GM18502 (cell line): ENCODE measurements around the gene EEF1AKMT1.

Experiments
- ATAC-seq: cut with Tn5 transposase; IDR thresholded peaks from one replicate; pipeline ENCODE4 v1.9.1; 2021; ENCODE audit warnings: mild to moderate bottlenecking; ENCODE audit not compliant: unreplicated experiment, poor library complexity

The EEF1AKMT1 gene

DNA sequence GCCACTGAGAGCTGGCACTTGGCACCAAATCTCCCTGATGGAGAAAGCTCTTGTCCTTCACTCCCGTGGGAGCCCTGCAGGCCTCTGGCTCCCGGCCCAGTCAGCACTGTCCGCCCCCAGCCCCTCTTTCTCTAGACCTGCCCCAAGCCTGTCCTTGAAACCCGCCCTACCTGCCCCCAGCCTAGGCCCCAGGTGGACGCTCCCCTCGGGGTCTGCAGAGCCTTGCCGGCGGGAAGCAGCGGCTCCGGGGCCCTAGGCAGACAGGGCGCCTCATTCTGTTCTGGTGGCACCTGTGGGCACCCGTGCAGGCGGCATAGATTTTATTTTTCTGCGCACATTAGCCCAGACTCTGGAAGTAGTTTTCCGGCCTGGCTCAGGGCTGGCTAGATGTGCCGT lies 52.7 kb downstream of the EEF1AKMT1 start:
- no peak for ATAC-seq

DNA sequence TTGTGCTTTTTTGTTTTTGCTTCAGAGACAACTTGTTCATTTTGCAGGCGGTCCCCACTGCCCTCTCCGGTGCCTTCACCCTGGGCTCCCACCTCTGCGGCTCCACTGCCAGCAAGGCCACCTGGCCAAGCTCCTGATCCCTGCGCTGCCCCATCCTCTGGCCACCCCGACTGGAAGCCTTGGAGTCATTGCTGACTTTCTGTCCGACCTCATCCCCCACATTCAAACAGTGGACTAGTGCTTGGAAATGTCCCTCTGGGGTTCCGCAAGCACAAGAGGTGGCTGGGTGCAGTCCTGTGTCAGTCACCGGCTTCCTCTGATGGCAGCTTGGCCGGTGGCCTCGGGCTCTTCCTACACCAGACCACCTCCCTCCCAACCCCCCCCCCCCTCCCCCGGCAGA lies 53.3 kb downstream of the EEF1AKMT1 start:
- no peak for ATAC-seq

DNA sequence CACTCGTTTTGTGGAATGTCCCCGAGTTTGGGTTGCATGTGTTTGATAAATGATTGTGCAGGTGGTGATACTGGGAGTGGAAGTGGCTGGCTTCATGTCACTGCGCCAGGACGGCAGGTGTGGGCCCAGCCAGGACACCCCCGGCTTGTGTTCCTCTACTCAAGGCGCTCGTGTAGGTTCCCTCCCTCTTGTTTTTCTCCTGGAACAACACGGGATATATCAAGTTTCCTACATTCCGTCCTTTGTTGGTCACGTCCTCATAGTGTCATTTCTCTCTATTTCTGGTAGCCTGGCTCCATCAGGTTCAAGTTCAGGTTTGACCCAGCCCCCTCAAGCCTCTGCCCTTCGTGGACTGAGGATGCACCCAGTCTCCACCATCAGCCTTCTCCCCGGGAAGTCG lies 54.0 kb downstream of the EEF1AKMT1 start:
- no peak for ATAC-seq

DNA sequence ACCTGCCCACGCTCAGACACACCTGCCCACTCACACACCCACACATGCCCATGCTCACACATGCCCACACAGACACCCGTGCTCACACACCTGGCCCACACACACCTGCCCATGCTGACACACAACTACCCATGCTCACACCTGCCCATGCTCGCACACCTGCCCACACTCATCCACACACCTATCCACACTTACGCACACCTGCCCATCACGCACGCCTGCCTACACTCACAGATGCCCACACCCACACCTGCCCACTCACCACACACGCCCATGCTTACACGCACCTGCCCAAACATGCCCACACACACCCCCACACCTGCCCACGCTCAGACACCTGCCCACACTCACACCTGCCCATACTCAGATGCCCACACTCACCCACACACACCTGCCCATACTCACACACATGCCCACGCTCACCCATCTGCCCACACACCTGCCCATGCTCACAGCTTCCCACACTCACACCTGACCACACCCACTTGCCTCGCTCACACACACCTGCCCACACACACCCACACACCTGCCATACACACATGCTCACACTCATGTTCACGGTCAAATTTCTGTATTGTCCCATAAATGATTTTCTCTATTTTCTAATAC lies 54.7 kb downstream of the EEF1AKMT1 start:
- ATAC-seq, result no peak

DNA sequence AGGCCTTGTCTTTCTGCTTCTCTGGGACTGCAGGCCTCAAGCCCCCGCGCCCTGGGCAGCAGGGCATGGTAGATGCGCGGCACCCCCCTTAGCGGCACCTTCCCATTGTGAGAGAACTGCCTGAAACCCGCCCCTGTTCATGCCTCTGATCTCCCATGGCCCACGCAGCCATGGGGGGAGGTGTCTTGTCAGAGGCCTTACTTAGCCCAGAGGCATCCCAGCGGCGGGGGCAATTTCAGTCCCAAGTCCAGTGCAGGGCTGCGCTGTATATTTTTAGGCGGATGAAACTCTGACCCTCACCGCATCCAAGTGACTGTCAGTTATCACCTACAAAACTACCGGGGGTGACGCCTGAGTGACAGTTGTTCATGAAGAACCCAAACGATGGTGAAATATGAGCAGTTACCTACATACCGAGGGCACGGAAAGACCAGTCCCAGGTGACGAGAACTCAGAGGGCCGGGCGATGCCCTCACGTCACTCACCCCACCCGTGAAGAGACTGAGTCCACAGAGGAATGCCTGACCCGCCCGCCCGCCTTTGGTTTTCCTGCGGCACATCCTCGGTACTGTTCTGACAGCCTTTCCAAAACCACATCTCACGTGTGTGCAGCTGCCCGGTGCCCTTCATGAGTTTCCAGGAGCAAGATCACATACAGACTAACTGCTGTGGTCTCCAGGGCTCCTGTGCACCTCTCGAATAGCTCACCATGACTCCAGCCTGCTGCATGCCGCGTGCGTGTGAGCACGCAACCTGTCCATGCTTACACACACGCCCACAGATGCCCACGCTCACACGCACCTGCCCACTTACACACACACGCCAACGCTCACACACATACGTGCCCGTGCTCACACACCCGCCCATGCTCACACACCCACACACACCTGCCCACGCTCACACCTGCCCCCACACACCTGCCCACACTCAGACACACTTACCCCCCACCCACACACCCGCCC lies 55.9 kb downstream of the EEF1AKMT1 start:
- ATAC-seq, result no peak

DNA sequence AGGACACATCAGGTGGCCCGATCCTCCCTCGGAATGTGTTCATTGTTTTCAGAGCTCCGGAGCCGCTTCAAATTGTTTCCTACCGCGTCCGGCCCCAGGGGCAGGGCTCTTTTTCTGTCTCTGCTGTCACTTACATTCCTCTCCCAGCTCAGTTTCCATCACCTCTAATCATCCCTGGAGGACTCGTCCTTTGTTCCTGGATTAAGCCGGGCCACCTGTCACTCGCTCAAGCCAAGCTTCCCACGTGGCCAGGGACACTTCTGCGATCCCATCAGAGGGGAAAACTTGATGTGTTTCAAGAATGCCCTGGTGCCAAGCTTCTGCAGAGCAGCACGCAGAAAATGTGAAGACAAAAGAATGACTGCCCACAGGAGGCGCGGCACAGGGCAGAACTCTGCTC lies 56.8 kb downstream of the EEF1AKMT1 start:
- no peak for ATAC-seq

DNA sequence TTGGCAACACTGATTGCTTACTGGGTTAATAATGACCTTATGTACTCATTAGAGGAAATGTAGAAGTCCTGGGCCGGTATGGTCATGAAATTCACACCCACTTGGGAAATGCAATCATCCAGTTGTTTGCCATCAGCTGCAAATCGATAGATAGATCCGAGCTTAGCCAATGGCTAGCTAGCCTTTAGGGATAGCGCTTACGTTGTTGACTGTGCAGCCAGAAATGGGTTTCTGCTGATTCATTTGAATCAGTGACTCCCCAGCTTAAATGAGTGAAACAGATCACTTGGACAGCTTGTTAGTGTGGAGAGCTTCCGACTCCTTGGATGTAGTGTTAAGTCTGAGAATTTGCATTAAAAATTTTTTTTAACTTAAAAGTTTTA lies 58.4 kb downstream of the EEF1AKMT1 start:
- ATAC-seq, result no peak

DNA sequence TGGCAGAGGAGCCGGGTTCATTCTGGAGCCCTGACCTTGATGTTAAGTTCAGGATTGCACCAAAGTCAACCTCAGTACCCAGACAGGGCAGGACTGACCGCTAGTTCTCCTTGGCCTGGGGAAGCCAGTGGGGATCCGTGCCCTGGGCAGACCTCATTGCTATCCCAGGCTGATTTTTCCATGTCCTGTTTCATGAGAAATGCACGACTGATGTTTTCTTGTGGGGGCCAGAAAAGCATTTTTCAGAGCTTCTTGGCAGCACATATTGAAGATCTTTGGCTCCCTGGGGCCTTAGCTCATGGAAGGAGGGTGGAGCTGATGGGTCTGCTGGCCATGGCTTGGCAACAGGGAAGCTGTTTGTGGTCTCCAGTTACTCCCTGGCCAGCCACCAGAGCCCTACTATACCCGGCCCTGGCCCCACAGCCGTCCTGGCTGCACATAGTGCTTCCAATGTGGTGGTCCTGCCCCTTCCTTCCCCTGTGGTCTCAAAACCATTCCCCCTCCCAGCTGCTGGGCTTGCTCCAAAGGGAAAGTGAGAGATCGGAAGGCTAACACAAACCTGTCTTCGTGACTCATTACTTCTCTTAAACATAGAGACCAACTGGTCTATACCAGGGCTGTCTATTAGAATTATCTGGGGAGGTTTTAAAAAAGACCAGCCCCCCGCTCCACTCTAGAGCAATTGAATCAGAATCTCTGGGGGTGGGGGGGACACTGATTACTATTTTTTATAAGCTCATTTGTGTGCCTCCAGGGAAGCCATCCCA lies 59.0 kb downstream of the EEF1AKMT1 start:
- ATAC-seq, result no peak

DNA sequence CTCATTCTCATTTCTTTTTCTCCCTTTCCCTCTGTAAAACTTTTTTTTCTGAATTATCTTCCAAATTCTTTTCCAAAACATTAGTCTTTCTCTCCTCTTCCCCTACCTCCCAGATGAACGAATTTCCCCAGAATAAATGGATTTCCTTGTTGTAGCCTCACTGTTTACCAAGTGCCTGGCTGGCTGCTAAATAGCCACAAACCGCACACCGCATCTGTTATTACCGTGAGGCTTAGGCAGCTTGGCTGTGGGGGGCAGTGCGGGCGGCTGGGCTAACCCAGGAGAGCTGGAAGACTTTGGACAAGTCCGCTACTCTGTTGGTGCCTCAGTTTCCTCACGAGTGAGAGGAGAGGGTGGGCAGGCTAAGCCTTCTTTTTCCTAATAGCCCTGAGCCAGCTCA lies 59.6 kb downstream of the EEF1AKMT1 start:
- no peak for ATAC-seq

DNA sequence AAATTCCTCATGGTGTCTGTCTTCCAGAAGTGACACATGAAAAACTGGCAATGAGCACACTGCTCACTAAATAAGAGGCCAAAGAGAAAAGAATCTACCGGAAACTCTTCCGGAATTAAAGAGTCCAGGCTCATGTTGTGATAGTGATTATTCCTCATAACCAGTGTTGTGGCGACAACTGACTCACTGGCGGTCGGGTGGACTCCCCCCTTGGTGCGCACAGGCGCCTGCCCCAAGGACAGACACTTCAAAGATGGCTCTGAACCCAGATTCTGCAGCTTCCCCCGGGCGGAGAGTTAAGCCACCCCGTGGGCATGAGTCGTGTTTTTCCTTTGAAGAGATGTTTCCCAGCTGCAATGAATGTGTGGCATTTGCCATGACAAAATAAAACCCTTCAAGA lies 60.0 kb downstream of the EEF1AKMT1 start:
- ATAC-seq, result no peak

DNA sequence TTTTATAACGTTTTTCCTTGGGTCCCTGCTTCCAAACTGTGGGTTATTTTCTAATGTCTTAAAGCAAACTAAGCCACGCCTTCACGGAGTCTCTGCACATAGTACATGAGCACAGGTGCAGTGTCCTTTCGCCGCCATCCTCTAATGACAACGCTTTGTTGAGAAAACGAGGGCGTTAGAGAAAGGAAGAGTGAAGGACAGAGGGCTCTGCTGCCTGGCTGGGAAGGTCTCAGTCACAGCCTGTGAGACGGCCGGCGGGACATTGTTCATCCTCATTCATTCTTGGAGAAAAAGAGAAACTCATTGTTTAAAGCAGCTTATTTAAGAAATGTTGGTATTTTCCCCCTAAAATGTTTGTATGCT lies 60.8 kb downstream of the EEF1AKMT1 start:
- ATAC-seq, result no peak

DNA sequence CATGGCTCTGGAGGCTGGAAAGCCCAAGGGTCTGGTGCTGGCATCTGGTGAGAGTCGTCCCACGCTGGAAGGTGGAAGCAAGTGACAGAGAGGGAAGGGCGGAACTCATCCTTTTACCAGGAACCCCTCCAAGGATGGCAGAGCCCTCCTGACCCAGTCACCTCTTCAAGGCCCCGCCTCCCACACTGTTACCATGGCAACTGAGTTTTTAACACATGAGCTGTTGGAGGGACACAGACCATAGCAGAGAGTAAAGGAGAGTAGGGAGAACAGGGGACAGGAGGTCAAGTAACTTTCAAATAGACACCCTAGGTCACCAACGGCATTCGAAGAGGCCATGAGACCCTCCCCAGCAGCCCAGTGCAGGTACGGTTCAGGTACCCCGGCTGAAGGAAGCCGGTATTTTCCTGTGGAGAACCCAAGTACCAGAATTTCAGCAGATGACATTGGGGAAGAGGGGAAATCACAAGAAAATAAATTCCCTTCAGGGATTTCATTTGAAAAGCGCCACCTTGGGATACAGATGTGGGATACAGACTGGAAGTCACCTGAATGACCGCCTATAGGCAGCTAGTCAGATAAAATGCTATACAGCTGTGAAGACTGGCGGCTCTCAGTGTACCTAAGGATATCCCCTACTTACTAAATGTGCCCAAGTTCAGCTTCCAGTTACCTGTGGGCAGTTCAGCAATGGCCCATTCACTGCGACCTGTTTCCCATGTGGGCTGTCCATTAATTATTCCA lies 62.3 kb downstream of the EEF1AKMT1 start:
- no peak for ATAC-seq

DNA sequence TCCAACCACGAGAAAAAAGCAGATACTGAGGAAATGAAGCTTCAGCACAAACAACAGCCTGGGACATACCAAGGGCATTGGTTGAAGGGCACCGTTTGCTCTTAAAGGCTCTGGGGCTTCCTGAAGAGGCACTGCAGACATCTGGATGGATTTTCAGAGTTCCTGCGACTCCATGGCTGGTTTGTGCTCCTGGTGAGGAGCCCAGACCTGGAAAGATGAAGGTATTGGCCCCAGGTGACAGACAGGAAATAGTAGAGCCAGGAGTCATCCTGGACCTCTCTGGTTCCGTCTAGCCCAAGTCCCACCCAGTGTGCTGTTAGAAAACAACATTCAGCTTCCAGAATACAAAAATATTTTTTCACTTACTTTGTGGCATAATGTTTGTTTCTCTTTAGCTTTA lies 64.0 kb downstream of the EEF1AKMT1 start:
- ATAC-seq, result no peak

DNA sequence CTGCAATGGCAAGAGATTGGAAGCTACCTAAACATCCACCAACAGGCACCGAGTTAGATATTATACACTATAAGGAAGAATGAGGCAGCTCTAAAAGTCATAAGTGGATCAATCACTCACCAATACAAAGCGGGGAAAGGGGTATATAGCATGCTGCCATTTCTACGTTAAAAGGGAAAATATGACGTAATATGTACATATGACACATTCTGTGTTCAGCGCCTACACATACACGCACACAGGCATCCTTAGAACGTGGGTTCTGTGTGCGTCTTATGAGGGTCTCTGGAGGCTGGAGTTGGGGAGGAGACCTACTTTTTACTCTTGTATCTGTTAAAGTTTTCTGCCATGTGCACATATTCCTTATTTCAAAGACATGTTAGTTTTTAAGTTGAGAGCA lies 64.4 kb downstream of the EEF1AKMT1 start:
- no peak for ATAC-seq

DNA sequence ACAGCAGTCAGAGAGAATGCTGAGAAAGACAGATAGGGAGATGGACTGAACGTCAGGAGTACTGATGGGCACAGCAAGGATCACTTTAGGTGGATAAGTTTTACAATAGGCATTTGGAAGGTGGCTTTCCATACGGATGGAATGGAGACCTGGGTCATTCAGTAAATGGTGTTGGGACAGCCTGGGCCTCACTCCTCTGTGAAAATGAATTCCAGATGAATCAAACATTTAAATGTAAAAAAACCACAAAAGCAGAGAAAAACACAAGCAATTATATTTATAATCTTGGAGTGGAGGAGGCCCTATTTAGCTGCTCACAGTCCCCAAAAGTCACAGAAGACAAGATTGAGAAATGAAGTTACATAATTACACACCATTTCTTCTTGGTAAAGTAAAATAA lies 65.5 kb downstream of the EEF1AKMT1 start:
- no peak for ATAC-seq

DNA sequence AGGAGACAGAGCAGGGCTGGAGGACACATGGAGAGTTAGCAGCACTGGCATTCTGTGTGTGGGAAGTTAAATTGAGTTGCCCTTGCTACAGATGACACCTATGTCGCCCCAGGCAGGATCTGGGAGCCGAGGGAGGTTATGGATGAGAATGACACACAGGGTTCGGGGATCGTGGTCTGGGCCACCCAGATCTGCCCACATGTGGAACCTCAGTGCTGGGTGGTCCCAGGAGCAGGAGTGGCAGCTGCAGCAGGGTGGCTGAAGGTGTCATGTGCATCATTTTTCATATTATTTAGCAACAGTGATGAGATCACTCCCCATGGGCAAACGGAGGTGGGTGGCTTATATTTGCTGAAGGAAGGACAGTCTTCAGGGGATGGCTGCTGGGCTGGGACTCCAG lies 67.1 kb downstream of the EEF1AKMT1 start:
- ATAC-seq, result no peak

DNA sequence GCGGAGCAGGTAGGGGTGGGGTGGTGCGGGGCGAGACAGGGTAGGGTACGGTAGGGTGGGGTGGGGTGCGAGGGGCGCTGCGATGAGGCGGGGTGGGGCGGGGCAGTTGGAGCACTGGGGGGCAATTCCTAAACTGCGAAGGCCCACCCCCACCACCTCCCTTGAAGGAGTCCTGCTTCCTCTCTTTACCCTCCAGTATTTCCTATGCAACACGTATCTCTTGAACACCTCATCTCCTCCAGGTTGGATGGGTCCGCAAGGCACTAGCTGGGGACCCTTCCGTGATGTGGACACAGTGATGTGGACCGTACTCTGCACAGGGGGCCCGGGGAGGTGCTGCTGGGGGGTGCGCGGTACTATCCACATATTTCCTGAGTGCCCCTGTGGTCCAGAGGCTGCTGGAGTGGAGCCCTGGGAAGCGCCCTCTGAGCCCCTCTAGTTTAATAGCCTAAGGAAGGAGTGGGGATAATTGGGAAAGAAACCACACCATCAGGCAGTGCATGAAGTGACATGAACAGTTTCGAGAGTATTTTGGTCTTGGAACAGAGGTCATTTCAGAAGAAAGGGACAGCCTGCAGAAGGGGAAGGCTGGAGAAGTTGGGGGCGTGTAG lies 69.2 kb downstream of the EEF1AKMT1 start:
- ATAC-seq, result no peak

DNA sequence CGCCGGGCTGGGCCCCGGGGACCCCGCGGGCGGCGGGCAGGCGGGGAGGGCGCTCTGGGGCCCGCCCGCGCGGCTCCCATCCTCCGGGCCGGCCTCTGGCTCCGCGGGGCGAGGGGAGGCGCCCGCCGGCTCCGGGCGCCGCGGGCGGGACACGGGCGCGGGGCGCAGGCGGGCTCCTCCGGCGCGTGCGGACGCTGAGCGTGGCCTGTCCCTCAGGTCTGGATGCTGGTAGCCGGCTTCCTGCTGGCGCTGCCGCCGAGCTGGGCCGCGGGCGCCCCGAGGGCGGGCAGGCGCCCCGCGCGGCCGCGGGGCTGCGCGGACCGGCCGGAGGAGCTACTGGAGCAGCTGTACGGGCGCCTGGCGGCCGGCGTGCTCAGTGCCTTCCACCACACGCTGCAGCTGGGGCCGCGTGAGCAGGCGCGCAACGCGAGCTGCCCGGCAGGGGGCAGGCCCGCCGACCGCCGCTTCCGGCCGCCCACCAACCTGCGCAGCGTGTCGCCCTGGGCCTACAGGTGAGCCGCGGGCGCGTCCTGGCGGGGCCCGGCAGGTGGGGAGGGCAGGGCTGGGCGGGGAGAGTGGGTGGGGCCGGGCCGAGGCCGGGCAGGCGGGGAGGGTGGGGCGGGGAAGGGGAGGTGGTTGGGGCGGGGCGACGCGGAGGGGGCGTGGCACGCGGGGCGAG lies 69.8 kb downstream of the EEF1AKMT1 start:
- ATAC-seq, result peak; percentile 87

DNA sequence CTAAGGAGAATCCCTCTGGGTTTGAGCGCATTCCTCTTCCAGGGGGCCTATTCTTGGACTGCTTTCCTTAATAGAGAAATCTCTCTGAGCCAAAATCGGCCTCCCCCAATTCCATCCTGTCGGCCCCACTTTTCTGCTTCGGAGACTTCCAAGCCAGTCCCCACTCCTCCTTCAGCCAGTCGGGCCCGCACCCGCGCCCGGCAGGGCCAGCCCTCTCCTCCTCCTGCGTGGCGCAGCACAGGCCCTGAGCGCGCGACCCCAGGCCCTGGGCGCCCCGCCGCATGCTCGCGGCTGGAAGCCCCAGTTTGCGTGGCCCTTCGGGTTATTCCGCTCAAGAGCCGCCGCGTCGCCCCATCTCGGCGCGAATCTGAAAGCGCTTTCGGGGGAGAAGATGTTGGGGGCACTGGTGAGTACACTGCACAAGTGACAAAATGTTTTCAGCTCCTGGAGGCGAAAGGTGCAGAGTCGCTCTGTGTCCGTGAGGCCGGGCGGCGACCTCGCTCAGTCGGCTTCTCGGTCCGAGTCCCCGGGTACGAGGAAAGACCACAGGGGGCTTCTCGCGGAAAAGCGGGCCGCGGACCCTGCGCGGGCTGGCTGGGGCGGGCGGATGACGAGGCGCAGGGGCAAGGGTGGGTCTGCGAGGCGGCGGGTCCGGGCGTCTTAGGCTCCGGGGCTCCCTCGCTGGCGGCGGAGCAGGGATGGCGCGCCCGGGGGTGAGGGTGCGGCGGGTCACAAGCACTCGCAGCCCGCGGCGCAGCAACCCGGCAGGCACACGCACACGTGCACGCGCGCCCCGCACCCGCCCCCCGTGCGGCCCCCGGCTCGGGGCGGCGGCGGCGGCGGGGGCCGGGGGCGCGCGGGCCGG lies 70.6 kb downstream of the EEF1AKMT1 start, which contains the start of gene IL17D:
TSS of gene IL17D (plus strand) at position 785 of the 865 bp plus-strand sequence. CDS start 303 bp downstream, outside the sequence.
- peak; percentile 34 for ATAC-seq
